Neural crest cell (in vitro differentiated cells): ENCODE measurements around the gene PTH1R. TPM values are rescaled to one million over a fixed set of nuclear protein-coding genes. Genes with fewer than 3 reads are reported as not detected.
A peak's percentile ranks its signal among the peaks of the same experiment; 100 is the strongest.

Experiments
- DNase-seq: peaks from one replicate; pipeline ENCODE4 v3.0.0; 2021; ENCODE audit warnings: low read depth, mixed read lengths, low spot score
- H3K27ac Mint-ChIP-seq: one replicate; pipeline ENCODE4 v1.8.0; 2021; ENCODE audit warnings: mild to moderate bottlenecking, mixed read lengths; ENCODE audit not compliant: unreplicated experiment
- H3K27me3 Mint-ChIP-seq: 2 replicates; pipeline ENCODE4 v1.8.0; 2021; ENCODE audit warnings: low read depth, mild to moderate bottlenecking, mixed read lengths
- H3K36me3 Mint-ChIP-seq: 2 replicates; pipeline ENCODE4 v1.8.0; 2021; ENCODE audit warnings: low read depth, mild to moderate bottlenecking, mixed read lengths
- H3K4me1 Mint-ChIP-seq: 2 replicates; pipeline ENCODE4 v1.8.0; 2021; ENCODE audit warnings: mixed read lengths
- H3K4me3 Mint-ChIP-seq: one replicate; pipeline ENCODE4 v1.8.0; 2021; ENCODE audit warnings: mild to moderate bottlenecking, mixed read lengths
- H3K9me3 Mint-ChIP-seq: 2 replicates; pipeline ENCODE4 v1.8.0; 2021; ENCODE audit warnings: mixed read lengths
- total RNA-seq: library from RNA; stranded (reverse); gene quantifications from 2 replicates; pipeline ENCODE4 v1.2.1, GENCODE V29; 2021
- TF ChIP-seq, protein P1 (sequence below): fragments of 200-600 bp; sonication (generic); conservative IDR thresholded peaks from 2 replicates; pipeline ENCODE4 v1.5.0; 2021; ENCODE audit warnings: antibody characterized with exemption, mild to moderate bottlenecking

Gene PTH1R
- total RNA-seq, 1 donor from 2014 or later, result 0.14 TPM

DNA sequence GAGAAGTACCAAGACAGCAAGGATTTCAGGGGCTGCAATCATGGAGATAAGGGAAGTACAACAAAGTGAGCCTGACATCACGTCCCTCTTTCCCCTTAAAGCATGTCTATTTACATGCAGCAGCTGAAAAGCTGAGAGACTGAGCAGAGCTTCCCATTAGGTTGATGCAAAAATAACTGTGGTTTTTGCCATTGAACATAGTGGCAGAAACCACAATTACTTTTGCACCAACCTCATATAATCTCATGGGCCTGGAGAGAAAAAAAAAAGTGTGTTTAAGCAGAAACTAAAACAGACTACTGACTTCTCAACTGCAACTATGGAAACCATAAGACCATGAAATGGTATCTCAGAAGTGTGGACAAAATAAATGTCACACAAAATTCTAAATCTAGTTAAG lies 50.8 kb downstream of the PTH1R start:
- no peak for DNase-seq
- Mint-ChIP-seq H3K27me3 (no peaks in the 10 kb centered on the region), H3K36me3 (peaks cover 8% of the 10 kb centered on the region), H3K9me3 (no peaks in the 10 kb centered on the region), H3K4me1 (peaks cover 11% of the 10 kb centered on the region), H3K4me3 (no peak overlapping the region), H3K27ac (no peak overlapping the region)
- TF ChIP-seq, protein P1, sequence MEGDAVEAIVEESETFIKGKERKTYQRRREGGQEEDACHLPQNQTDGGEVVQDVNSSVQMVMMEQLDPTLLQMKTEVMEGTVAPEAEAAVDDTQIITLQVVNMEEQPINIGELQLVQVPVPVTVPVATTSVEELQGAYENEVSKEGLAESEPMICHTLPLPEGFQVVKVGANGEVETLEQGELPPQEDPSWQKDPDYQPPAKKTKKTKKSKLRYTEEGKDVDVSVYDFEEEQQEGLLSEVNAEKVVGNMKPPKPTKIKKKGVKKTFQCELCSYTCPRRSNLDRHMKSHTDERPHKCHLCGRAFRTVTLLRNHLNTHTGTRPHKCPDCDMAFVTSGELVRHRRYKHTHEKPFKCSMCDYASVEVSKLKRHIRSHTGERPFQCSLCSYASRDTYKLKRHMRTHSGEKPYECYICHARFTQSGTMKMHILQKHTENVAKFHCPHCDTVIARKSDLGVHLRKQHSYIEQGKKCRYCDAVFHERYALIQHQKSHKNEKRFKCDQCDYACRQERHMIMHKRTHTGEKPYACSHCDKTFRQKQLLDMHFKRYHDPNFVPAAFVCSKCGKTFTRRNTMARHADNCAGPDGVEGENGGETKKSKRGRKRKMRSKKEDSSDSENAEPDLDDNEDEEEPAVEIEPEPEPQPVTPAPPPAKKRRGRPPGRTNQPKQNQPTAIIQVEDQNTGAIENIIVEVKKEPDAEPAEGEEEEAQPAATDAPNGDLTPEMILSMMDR, result no peak

DNA sequence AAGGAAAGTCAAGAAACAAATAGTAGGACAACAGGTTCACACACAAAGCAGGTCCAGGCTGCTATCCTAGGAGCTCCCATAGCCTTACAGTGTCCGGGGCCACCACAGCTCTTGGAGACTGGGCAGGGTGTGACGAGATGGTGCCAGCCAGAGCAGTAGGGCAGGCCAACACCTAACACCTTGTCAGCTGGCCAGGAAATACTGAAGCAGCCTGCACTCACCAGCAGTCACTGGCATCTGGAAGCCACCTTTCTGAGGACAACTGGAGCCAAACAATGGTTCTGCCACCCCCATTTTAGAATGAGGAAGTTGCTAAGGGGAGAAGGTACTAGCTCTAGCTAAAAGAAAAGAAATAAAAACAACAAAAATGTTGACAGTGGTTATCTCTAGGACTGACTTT lies 51.8 kb downstream of the PTH1R start:
- no peaks in the 10 kb centered on the region for H3K27me3 Mint-ChIP-seq
- H3K9me3 Mint-ChIP-seq, result no peaks in the 10 kb centered on the region
- no peak for DNase-seq
- peaks cover 11% of the 10 kb centered on the region for H3K4me1 Mint-ChIP-seq
- peaks cover 6% of the 10 kb centered on the region for H3K36me3 Mint-ChIP-seq
- TF ChIP-seq, protein P1, result no peak
- no peak overlapping the region for H3K27ac Mint-ChIP-seq
- no peak overlapping the region for H3K4me3 Mint-ChIP-seq

DNA sequence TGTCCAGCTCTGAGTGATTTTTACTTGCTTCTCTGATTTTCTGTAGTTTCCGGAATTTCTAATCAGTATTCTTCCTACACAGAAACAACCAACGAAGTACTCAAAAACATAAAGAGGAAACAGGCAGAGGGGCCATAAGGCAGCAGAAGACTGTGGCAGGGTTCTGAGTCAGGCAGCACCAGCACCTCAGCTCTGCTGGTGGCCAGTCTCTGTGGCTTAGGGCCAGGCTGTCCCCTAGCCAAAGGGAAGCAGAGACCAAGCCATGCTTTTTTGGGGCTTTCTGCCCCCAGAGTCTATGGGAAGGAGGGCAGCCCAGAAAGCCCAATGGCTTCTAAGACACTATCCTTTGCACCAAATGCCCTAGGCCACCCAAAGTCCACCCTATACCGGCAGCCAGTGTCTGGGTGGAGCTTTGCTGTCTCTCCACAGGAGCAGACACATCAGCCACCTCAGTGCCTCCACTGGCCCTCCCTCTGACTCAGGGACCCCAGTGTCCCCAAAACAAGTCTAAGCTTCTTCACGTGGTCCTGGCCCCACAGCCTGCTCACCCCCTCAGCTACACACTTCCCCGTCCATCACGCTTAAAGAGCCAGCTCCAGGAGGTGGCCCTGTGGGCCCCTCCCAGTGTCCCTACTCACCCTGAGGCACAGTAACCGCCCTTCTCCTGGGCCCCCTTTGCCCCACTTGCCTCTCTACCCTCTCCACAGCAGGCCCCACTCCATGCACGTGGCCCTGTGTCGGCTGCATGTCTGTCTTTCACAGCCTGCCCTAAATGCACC lies 52.8 kb downstream of the PTH1R start:
- Mint-ChIP-seq H3K9me3 (no peaks in the 10 kb centered on the region), H3K27ac (peak overlapping the region; percentile 52), H3K36me3 (peaks cover 6% of the 10 kb centered on the region), H3K4me3 (no peak overlapping the region), H3K27me3 (no peaks in the 10 kb centered on the region), H3K4me1 (peaks cover 14% of the 10 kb centered on the region)
- TF ChIP-seq, protein P1, result no peak
- DNase-seq, result no peak

DNA sequence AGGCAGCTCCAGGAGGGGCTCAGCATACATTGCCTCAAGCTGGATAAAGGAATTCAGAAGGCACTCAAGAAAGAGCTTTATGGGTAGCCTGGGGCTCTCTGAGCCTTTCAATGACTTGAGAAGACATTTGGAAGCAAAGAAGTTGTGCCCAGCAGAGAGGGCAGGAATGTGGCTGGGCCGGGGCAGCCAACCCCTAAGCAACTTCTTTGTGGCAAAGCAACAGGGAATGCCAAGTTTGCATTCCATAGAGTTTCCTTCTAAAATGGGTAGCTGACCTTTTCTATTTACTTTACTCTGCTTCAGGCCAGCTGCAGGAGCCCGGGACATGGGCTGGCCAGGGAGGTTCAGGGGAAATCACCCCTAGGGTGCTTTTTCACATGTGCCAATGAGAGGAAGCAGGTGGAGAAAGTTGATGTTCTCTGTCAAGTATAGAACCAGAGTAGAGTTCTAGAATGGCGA lies 53.5 kb downstream of the PTH1R start:
- Mint-ChIP-seq H3K27ac (peak overlapping the region; percentile 52), H3K4me1 (peaks cover 21% of the 10 kb centered on the region), H3K9me3 (no peaks in the 10 kb centered on the region), H3K36me3 (peaks cover 6% of the 10 kb centered on the region), H3K27me3 (no peaks in the 10 kb centered on the region), H3K4me3 (no peak overlapping the region)
- TF ChIP-seq, protein P1, result no peak
- DNase-seq, result no peak

DNA sequence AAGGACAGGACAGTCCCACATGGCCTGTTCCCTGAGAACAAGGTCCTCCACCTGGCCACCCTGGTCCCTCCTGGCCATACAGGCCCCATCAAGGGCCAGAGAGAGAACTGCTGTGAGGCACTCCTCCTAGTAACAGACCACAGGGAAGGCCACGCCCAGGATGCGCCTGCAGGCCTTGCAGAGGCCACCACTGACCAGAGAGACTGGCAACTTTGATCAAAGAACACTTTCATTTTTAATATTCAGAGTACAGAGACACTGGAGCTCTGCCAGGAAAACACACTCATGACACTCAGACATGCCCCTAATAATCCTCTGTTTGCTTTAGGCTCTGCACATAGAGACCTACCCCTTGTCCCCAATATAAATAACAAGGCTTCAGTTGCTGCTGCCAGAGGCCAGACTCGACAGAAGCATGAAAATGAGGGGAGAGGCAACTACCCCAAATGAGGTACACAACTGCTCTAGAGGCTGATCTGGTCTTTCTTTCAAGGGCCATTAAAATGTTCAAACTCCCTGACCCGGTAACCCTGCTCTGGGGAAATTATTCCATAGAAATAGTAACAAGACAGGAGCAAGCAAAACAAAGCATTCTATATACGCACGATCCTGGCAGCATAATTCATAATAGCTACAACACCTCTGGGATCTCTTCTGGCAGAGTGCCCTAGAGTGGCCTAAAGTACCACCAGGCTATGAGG lies 54.3 kb downstream of the PTH1R start:
- peaks cover 6% of the 10 kb centered on the region for H3K36me3 Mint-ChIP-seq
- no peaks in the 10 kb centered on the region for H3K27me3 Mint-ChIP-seq
- H3K27ac Mint-ChIP-seq, result no peak overlapping the region
- TF ChIP-seq, protein P1, result no peak
- H3K4me3 Mint-ChIP-seq, result no peak overlapping the region
- DNase-seq, result no peak
- H3K4me1 Mint-ChIP-seq, result peaks cover 22% of the 10 kb centered on the region
- H3K9me3 Mint-ChIP-seq, result no peaks in the 10 kb centered on the region
